Naive thymus-derived CD4-positive, alpha-beta T cell (primary cell): Measurements from ENCODE around the gene TWSG1. TPM values are rescaled to one million over a fixed set of nuclear protein-coding genes. Genes with fewer than 3 reads are reported as not detected.
"Not testable (repeated sequence)": the region's sequence is repeated elsewhere in the genome, so short reads cannot be mapped to it uniquely, and the experiment has no call there.

Experiments
- ATAC-seq: fragments of 150-1000 bp; cut with Tn5 transposase; 2 replicates; pipeline ENCODE4 v1.10.0; 2021; ENCODE audit warnings: mild to moderate bottlenecking, moderate library complexity
- CTCF ChIA-PET: fragments of 350-600 bp; sonication (Branson Sonifier 250); formaldehyde crosslinking; loops from one replicate; lab custom pipeline; 2021; ENCODE audit warnings: antibody characterized with exemption; lab: Charles Lee
- POLR2A ChIA-PET: fragments of 350-600 bp; sonication (Branson Sonifier 250); formaldehyde crosslinking; loops from one replicate; lab custom pipeline; 2021; ENCODE audit warnings: antibody characterized with exemption, inconsistent platforms; lab: Charles Lee
- DNase-seq, 9 donors: peaks; one replicate each; pipeline versions ENCODE4 v3.0.0 to v3.0.0-alpha.2; 2020 to 2022; ENCODE audit warnings: mixed read lengths in 1 of 9
- H3K27ac ChIP-seq: one replicate; pipeline ENCODE4 v1.7.0; 2013; ENCODE audit warnings: mild to moderate bottlenecking, low read depth, low read length, moderate library complexity
- H3K27me3 ChIP-seq, 2 donors: one replicate each; pipeline ENCODE4 v1.7.0; 2013; ENCODE audit warnings: low read length in 2 of 2, mild to moderate bottlenecking in 2 of 2, moderate library complexity in 2 of 2; ENCODE audit not compliant: control insufficient read depth in 2 of 2, insufficient read depth in 2 of 2
- H3K36me3 ChIP-seq, 3 experiments: 1 replicate in 2 of 3; 2 replicates in 1 of 3; pipeline ENCODE4 v1.7.0; 2013; ENCODE audit warnings: low read length in 3 of 3, mild to moderate bottlenecking in 3 of 3, moderate library complexity in 1 of 3; ENCODE audit not compliant: insufficient read depth in 3 of 3, control insufficient read depth in 2 of 3
- H3K4me1 ChIP-seq, 2 donors: one replicate each; pipeline ENCODE4 v1.7.0; 2013; ENCODE audit warnings: low read length in 2 of 2, mild to moderate bottlenecking in 2 of 2, moderate library complexity in 1 of 2; ENCODE audit not compliant: control insufficient read depth in 2 of 2, insufficient read depth in 2 of 2
- H3K4me3 ChIP-seq: 2 replicates; pipeline ENCODE4 v1.7.0; 2013; ENCODE audit warnings: mild to moderate bottlenecking, low read length
- H3K9me3 ChIP-seq, 3 experiments: 1 replicate in 2 of 3; 2 replicates in 1 of 3; pipeline ENCODE4 v1.7.0; 2013; ENCODE audit warnings: low read length in 3 of 3; ENCODE audit not compliant: control insufficient read depth in 2 of 3
- H3K27ac Mint-ChIP-seq, 9 donors: one replicate each; pipeline ENCODE4 v1.8.0; 2020 to 2022; ENCODE audit warnings: mixed read lengths in 9 of 9, mild to moderate bottlenecking in 8 of 9, moderate library complexity in 5 of 9, inconsistent platforms in 2 of 9
- H3K27me3 Mint-ChIP-seq, 5 donors: one replicate each; pipeline ENCODE4 v1.8.0; 2021 to 2022; ENCODE audit warnings: mixed read lengths in 5 of 5, mild to moderate bottlenecking in 1 of 5
- H3K36me3 Mint-ChIP-seq, 5 donors: one replicate each; pipeline ENCODE4 v1.8.0; 2020 to 2022; ENCODE audit warnings: mixed read lengths in 5 of 5, mild to moderate bottlenecking in 3 of 5, inconsistent platforms in 1 of 5
- H3K4me1 Mint-ChIP-seq, 7 donors: one replicate each; pipeline ENCODE4 v1.8.0; 2020 to 2022; ENCODE audit warnings: mixed read lengths in 7 of 7, mild to moderate bottlenecking in 3 of 7, inconsistent platforms in 1 of 7
- H3K4me3 Mint-ChIP-seq, 10 donors: one replicate each; pipeline ENCODE4 v1.8.0; 2020 to 2022; ENCODE audit warnings: mild to moderate bottlenecking in 10 of 10, mixed read lengths in 10 of 10, moderate library complexity in 6 of 10, inconsistent platforms in 2 of 10
- H3K9me3 Mint-ChIP-seq, 11 donors: one replicate each; pipeline ENCODE4 v1.8.0; 2020 to 2022; ENCODE audit warnings: mixed read lengths in 11 of 11, mild to moderate bottlenecking in 4 of 11, inconsistent platforms in 1 of 11, moderate library complexity in 1 of 11
- intact Hi-C, 2 donors: fragments of 100-400 bp; cut with micrococcal nuclease; formaldehyde crosslinking; loops; one replicate each; pipeline ENCODE4 v1.15.1; 2023
- polyA plus RNA-seq, 2 donors: library from polyadenylated mRNA; unstranded; fragments of 300-500 nt; fragmentation: Illumina TruSeq; gene quantifications; one replicate each; pipeline ENCODE4 v1.2.3, GENCODE V29; 2021
- total RNA-seq, 6 experiments: library from RNA in 5 of 6; stranded (reverse) in 5 of 6; gene quantifications; 1 replicate in 5 of 6; 2 replicates in 1 of 6; pipeline ENCODE4 v1.2.3 and lab custom pipeline; 2021 to 2026

The TWSG1 gene
- total and polyA plus RNA-seq, 7 experiments from 2014 or later: 2.4 to 7.6 (median 5.0) TPM

GRCh38 chr18:9366126-9366714 is 31.6 kb downstream of the TWSG1 start:
- H3K27me3 Mint-ChIP-seq: no peaks in the 10 kb centered on the region
- Histone ChIP-seq H3K9me3 (no peaks in the 10 kb centered on the region), H3K4me3 (no peak overlapping the region), H3K27me3 (no peaks in the 10 kb centered on the region), H3K27ac (no peak overlapping the region), H3K36me3 (peaks cover 0 to 6% (median 0%) of the 10 kb centered on the region in 3 experiments), H3K4me1 (no peaks in the 10 kb centered on the region)
- no peak overlapping the region for H3K27ac Mint-ChIP-seq
- ATAC-seq: no peak
- H3K9me3 Mint-ChIP-seq: peaks cover 0 to 4% (median 0%) of the 10 kb centered on the region in 11 donors
- CTCF ChIA-PET: no interaction called here
- DNase-seq: no peak
- H3K36me3 Mint-ChIP-seq: peaks cover 10 to 46% (median 33%) of the 10 kb centered on the region in 5 donors
- POLR2A ChIA-PET: no interaction called here
- H3K4me1 Mint-ChIP-seq: peaks cover 0 to 6% (median 0%) of the 10 kb centered on the region in 7 donors
- intact Hi-C loops: no loop called here
- no peak overlapping the region for H3K4me3 Mint-ChIP-seq

GRCh38 chr18:9373254-9373653 is 38.7 kb downstream of the TWSG1 start:
- H3K27me3 ChIP-seq, H3K9me3 Mint-ChIP-seq, H3K9me3 ChIP-seq, H3K4me3 Mint-ChIP-seq, intact Hi-C loops, H3K4me1 Mint-ChIP-seq, H3K36me3 ChIP-seq, H3K27me3 Mint-ChIP-seq, H3K27ac Mint-ChIP-seq, H3K4me3 ChIP-seq, H3K27ac ChIP-seq, POLR2A ChIA-PET, H3K4me1 ChIP-seq, ATAC-seq, DNase-seq: not testable (repeated sequence)
- H3K36me3 Mint-ChIP-seq: peaks cover 11 to 57% (median 50%) of the 10 kb centered on the region in 5 donors
- CTCF ChIA-PET: interaction anchor here (0.5 to 0.6 kb wide), 2 partner anchors 44 to 116 kb away, joined by 3 to 5 read pairs; no protein-coding TSS in a partner anchor

DNA sequence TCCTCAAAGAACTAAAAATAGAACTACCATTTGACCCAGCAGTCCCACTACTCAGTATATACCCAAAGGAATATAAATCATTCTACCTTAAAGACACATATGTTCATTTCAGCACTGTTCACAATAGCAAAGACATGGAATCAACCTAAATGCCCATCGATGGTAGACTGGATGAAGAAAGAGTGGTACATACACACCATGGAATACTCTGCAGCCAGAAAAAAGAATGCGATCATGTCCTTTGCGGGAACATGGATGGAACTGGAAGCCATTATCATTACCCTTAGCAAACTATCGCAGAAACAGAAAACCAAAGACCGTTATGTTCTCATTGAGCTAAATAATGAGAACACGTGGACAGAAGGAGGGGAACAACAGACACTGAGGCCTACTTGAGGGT is 44.5 kb downstream of the TWSG1 start:
- Mint-ChIP-seq H3K4me1 (no peaks in the 10 kb centered on the region), H3K27ac (no peak overlapping the region), H3K36me3 (peaks cover 5 to 35% (median 29%) of the 10 kb centered on the region in 5 donors), H3K27me3 (no peaks in the 10 kb centered on the region), H3K9me3 (peaks cover 0 to 10% (median 1%) of the 10 kb centered on the region in 11 donors), H3K4me3 (no peak overlapping the region)
- ATAC-seq: no peak
- Histone ChIP-seq H3K36me3 (no peaks in the 10 kb centered on the region), H3K9me3 (no peaks in the 10 kb centered on the region), H3K4me1 (no peaks in the 10 kb centered on the region), H3K27ac (no peak overlapping the region), H3K27me3 (no peaks in the 10 kb centered on the region), H3K4me3 (no peak overlapping the region)
- ChIA-PET POLR2A (interaction anchor here (0.6 kb wide), 1 partner anchor 581 kb away, joined by 8 read pairs; no protein-coding TSS in a partner anchor), CTCF (no interaction called here)
- no peak for DNase-seq
- intact Hi-C loops: no loop called here

GRCh38 chr18:9380101-9380500 is 45.5 kb downstream of the TWSG1 start:
- no peak overlapping the region for H3K27ac Mint-ChIP-seq
- CTCF ChIA-PET: no interaction called here

DNA sequence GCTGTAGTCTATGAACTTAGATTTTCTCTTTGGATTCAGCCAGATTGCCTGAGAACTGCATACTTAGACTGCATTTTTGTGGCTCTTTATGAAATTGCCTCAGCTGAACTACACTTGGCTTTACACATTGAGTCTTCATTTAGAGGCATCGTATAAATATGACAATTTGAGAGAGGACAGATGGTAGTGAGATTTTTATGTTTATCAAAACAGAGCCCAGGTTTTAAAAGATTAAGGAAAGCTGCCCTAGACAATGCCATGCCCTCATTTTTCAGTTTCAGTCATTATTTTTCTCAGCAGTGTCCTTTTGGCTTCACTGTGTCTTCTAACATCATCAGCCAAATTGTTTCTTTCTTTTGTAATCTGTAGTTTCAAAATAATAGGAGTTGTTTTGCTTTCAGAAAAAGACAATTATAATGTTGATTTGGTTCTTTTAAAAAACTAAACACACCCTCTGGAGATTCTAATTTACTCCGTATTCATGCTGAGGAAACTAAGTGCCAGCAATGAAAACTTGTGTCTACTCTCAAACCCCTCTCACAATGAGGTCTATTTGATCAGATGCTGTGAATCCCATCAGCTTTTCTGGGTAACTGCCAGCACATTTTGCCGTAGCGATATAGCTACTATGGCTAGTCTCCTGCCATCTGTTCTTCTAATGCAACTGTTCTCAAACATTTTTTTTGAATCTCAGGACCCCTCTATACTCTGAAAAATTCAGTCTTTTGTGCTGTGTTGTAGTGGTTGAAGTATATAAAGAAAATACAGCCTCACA is 46.2 kb downstream of the TWSG1 start:
- ChIA-PET CTCF (no interaction called here), POLR2A (no interaction called here)
- intact Hi-C loops: no loop called here
- Histone ChIP-seq H3K4me3 (no peak overlapping the region), H3K36me3 (no peaks in the 10 kb centered on the region), H3K4me1 (no peaks in the 10 kb centered on the region), H3K9me3 (no peaks in the 10 kb centered on the region), H3K27me3 (no peaks in the 10 kb centered on the region), H3K27ac (no peak overlapping the region)
- Mint-ChIP-seq H3K9me3 (peaks cover 0 to 10% (median 0%) of the 10 kb centered on the region in 11 donors), H3K27ac (no peak overlapping the region), H3K4me3 (no peak overlapping the region), H3K36me3 (peaks cover 3 to 28% (median 21%) of the 10 kb centered on the region in 5 donors), H3K27me3 (no peaks in the 10 kb centered on the region), H3K4me1 (no peaks in the 10 kb centered on the region)
- no peak for DNase-seq
- ATAC-seq: no peak

More at GRCh38 chr18:9380101-9380500, 45.5 kb downstream of the TWSG1 start:
- no peak overlapping the region for H3K4me3 Mint-ChIP-seq
- Histone ChIP-seq H3K27ac (no peak overlapping the region), H3K27me3 (no peaks in the 10 kb centered on the region), H3K36me3 (no peaks in the 10 kb centered on the region), H3K9me3 (no peaks in the 10 kb centered on the region), H3K4me3 (no peak overlapping the region), H3K4me1 (no peaks in the 10 kb centered on the region)
- no peak for ATAC-seq
- peaks cover 0 to 10% (median 1%) of the 10 kb centered on the region in 11 donors for H3K9me3 Mint-ChIP-seq
- peaks cover 5 to 33% (median 26%) of the 10 kb centered on the region in 5 donors for H3K36me3 Mint-ChIP-seq
- H3K4me1 Mint-ChIP-seq: no peaks in the 10 kb centered on the region
- POLR2A ChIA-PET: no interaction called here
- intact Hi-C loops: no loop called here
- DNase-seq: no peak
- H3K27me3 Mint-ChIP-seq: no peaks in the 10 kb centered on the region

GRCh38 chr18:9386879-9387278 is 52.3 kb downstream of the TWSG1 start:
- Histone ChIP-seq H3K4me3 (no peak overlapping the region), H3K27me3 (no peaks in the 10 kb centered on the region), H3K36me3 (no peaks in the 10 kb centered on the region), H3K4me1 (no peaks in the 10 kb centered on the region), H3K9me3 (no peaks in the 10 kb centered on the region), H3K27ac (no peak overlapping the region)
- H3K9me3 Mint-ChIP-seq: peaks cover 0 to 13% (median 5%) of the 10 kb centered on the region in 11 donors
- ATAC-seq (no peak), DNase-seq (no peak)
- no peak overlapping the region for H3K4me3 Mint-ChIP-seq
- H3K27me3 Mint-ChIP-seq: no peaks in the 10 kb centered on the region
- no peak overlapping the region for H3K27ac Mint-ChIP-seq
- POLR2A ChIA-PET: no interaction called here
- peaks cover 4 to 35% (median 25%) of the 10 kb centered on the region in 5 donors for H3K36me3 Mint-ChIP-seq
- intact Hi-C loops: no loop called here
- H3K4me1 Mint-ChIP-seq: no peaks in the 10 kb centered on the region
- CTCF ChIA-PET: no interaction called here
